Muscle of leg (tissue), 11 donors: ENCODE results near the gene SEMA5A. TPM values are rescaled to one million over a fixed set of nuclear protein-coding genes. Genes with fewer than 3 reads are reported as not detected.

Experiments
- DNase-seq: peaks from one replicate; pipeline ENCODE4 v3.0.0; 2013
- H3K27ac ChIP-seq: one replicate; pipeline ENCODE4 v1.5.1; 2013; ENCODE audit warnings: mild to moderate bottlenecking, low read length, control low read depth
- H3K27me3 ChIP-seq: one replicate; pipeline ENCODE4 v1.6.1; 2013; ENCODE audit warnings: low read length; ENCODE audit not compliant: control insufficient read depth, insufficient read depth
- H3K36me3 ChIP-seq: one replicate; pipeline ENCODE4 v1.6.1; 2013; ENCODE audit warnings: low read length; ENCODE audit not compliant: control insufficient read depth, insufficient read depth
- H3K4me1 ChIP-seq: one replicate; pipeline ENCODE4 v1.6.1; 2013; ENCODE audit warnings: low read length; ENCODE audit not compliant: control insufficient read depth, insufficient read depth
- H3K4me3 ChIP-seq: one replicate; pipeline ENCODE4 v1.5.1; 2013; ENCODE audit warnings: low read length, control low read depth
- H3K9me3 ChIP-seq: replicated peaks from 2 replicates; pipeline ENCODE4 v1.6.1; 2013; ENCODE audit warnings: low read depth, low read length; ENCODE audit not compliant: control insufficient read depth
- WGBS: methylation state at CpG from one replicate; pipeline ENCODE4 v1.1.5; 2013; ENCODE audit warnings: missing lambda C conversion rate; ENCODE audit not compliant: insufficient coverage; 5-methylcytosine and 5-hydroxymethylcytosine counted together
- polyA plus RNA-seq, 8 donors: library from polyadenylated mRNA; unstranded; fragments of 120-200 nt; gene quantifications; one replicate each; pipeline versions ENCODE4 v1.2.1 to v1.2.3, GENCODE V29; 2013; ENCODE audit warnings: inconsistent platforms in 1 of 8, low replicate concordance in 1 of 8; ENCODE audit not compliant: insufficient read length in 8 of 8, insufficient read depth in 1 of 8
- total RNA-seq: library from RNA; stranded (reverse); fragments of 120-200 nt; gene quantifications from one replicate; pipeline ENCODE4 v1.2.4, GENCODE V29; 2013

SEMA5A gene
- total and polyA plus RNA-seq, 9 donors = 25.1 to 53.5 (median 37.3) TPM

DNA sequence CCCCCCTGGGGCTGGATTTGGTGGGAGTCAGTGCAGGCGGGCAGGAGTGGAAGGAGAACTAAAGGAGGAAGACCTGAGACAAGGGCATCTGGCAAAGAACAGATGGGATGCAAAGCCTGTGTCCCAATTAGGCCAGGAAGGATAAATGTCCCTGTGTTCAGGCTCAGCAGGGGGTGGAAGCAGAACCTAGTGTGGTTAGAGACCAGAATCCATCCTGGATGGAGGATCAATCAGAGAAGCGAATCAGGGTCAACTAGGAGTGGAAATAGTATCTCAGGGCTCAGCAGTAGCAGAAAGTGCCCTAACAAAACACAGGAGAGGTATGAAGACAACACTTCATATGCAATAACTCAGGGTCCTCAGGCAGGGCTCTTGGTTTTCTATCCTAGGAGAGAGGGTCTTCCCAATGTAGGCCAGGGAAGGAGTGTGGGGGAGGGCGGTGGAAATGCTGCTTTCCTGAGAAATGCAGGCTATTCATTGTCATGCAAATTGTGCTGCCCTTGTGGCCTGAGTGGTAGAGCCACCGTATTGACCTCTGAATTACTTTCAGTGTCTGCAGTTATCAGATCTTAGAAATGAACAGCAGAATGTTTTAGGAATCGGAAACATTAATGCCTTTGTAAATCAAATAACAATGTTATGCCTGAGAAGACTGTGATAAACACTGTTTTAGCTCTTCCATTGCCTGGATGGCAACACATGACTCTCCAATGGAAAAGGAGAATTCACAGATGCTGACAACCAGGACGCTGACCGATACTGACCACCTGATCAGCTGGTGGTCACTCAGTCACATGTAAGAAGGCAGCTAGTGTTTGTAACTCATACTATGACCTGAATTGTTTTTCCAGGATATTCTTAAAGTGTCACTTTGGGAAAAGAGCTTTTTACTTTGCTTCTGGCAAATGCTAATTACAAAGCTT lies 323.6 kb downstream of the SEMA5A start:
- Histone ChIP-seq H3K9me3 (no peaks in the 10 kb centered on the region), H3K27me3 (no peaks in the 10 kb centered on the region), H3K4me3 (no peak overlapping the region), H3K36me3 (peaks cover 24% of the 10 kb centered on the region), H3K27ac (no peak overlapping the region), H3K4me1 (no peaks in the 10 kb centered on the region)
- DNase-seq = no peak
- 64% methylated on average over 3 of the region's 7 CpGs for WGBS

DNA sequence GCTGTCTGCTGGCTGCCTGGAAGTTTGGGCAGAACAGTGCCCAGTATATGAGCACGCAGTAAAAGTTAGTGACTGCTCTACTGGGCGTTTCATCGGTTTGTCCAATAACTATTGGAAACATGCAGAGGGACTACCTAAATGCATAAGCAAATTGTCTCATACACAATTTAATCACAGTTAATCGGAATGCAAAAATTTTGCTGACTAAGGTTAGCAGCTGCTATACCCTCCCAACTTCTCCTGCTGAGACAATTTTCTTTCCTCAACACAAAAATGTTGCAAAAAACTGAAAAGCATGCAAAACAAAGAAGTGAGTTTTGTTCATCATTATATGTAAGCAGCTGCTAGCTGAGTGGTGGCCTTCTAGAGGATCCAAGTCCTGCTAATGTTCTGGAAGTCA lies 327.5 kb downstream of the SEMA5A start:
- H3K4me1 ChIP-seq = no peaks in the 10 kb centered on the region
- no peaks in the 10 kb centered on the region for H3K27me3 ChIP-seq
- H3K4me3 ChIP-seq = no peak overlapping the region
- WGBS = 100% methylated on average over 2 of the region's 4 CpGs
- no peak overlapping the region for H3K27ac ChIP-seq
- no peaks in the 10 kb centered on the region for H3K9me3 ChIP-seq
- no peak for DNase-seq
- H3K36me3 ChIP-seq = peaks cover 19% of the 10 kb centered on the region

DNA sequence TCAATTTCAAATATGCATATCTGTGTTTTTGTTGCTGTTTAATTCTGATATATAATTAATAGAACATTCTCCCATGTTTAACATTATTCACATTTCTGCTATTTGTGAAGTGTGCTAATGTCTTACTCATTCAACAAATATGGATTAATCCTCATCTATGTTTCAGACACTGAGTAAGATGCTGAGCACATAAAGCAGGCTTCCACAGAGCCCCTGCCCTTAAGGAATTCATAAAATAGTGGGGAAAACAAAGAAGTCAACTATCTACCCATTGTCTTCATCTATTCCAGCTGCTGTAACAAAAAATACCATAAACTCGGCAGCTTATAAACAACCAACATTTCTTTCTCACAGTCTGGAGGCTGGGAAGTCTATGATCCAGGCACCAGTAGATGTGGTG lies 333.3 kb downstream of the SEMA5A start:
- H3K4me3 ChIP-seq = no peak overlapping the region
- no peak overlapping the region for H3K27ac ChIP-seq
- WGBS = no CpG with 5 or more reads among the region's 1 CpG
- no peaks in the 10 kb centered on the region for H3K9me3 ChIP-seq
- no peaks in the 10 kb centered on the region for H3K27me3 ChIP-seq
- peaks cover 8% of the 10 kb centered on the region for H3K36me3 ChIP-seq
- no peak for DNase-seq
- H3K4me1 ChIP-seq = no peaks in the 10 kb centered on the region

DNA sequence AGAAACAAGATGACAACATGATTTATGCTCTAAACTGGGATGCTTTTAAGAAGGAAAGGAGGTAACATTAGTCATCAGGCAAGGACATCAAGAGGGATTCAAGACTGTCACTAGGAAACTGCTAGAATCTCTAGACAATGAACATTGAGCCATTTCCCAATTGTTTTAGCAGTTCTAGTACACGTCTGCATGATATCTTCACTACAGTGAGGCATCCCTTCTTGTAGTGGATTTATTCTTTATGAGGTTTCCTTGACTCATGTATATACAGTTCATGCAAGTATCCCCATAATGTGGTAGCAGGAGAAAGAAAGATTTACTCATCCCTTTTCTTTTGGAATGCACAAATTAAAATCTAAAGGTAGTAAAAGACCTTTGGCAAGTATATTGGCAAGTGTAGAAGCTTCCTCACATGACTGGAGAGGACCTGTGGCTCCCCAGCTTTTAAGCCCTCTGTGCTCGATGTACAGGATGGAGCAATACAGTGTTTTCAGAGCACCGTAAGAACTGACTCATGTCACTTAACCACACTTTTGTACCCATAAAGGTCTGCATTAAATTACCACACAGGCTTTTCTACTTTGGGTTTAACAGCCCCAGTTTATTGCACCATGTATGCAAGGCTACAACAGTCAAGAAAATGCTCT lies 335.9 kb downstream of the SEMA5A start:
- no peaks in the 10 kb centered on the region for H3K27me3 ChIP-seq
- H3K4me3 ChIP-seq = no peak overlapping the region
- peaks cover 8% of the 10 kb centered on the region for H3K36me3 ChIP-seq
- no peak for DNase-seq
- no peaks in the 10 kb centered on the region for H3K4me1 ChIP-seq
- WGBS = 85% methylated on average over 2 of the region's 3 CpGs
- no peak overlapping the region for H3K27ac ChIP-seq
- no peaks in the 10 kb centered on the region for H3K9me3 ChIP-seq

DNA sequence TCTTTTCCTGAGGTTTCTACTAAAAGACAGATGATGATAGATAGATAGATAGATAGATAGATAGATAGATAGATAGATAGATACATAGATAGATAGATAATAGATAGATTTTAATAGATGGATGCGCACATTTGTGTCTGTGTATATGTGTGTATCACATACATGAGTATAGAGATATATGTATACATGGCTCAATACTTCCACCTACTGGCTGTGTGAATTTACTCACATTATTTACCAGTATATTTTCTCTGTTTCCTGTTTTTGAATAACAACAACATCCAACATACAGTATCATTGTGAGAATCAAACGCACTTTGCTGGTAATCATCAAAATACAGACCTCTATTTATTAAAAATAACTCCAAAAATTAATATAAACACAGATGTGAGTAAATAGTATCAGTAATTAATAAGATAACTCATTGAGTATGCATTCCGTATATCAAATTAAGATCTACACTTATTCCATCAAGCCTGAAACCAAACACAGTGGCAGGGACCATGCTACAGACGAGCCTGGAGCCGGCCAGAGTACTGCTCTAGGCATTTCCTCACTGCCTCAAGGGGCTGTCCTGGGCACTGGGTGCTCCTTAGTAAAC lies 338.0 kb downstream of the SEMA5A start:
- Histone ChIP-seq H3K9me3 (peaks cover 3% of the 10 kb centered on the region), H3K36me3 (peaks cover 3% of the 10 kb centered on the region), H3K4me1 (no peaks in the 10 kb centered on the region), H3K27me3 (no peaks in the 10 kb centered on the region), H3K27ac (no peak overlapping the region), H3K4me3 (no peak overlapping the region)
- peak; percentile 77 for DNase-seq
- WGBS = 21% methylated on average over 2 of the region's 5 CpGs

DNA sequence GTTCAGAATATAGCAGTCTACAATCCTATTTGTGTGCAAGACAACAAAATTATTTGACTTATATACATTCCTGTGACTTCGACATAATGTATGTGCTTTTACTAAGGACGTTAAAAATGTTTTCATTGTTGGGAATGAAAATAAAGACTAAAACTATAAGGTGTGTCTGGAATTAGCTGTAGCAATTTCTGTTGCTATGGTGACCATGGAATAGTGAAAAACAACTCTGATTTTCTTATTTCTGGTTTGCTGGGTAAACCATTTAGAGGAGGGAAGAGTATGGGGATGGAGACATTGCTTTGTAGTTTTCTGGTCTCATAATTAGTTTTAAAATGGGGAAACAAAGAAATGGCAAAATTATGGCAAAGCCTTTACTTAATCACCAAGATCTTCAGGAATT lies 343.2 kb downstream of the SEMA5A start:
- DNase-seq = peak; percentile 41
- no CpG with 5 or more reads among the region's 2 CpGs for WGBS
- no peak overlapping the region for H3K27ac ChIP-seq
- peaks cover 4% of the 10 kb centered on the region for H3K36me3 ChIP-seq
- peaks cover 3% of the 10 kb centered on the region for H3K9me3 ChIP-seq
- no peak overlapping the region for H3K4me3 ChIP-seq
- no peaks in the 10 kb centered on the region for H3K4me1 ChIP-seq
- H3K27me3 ChIP-seq = no peaks in the 10 kb centered on the region

DNA sequence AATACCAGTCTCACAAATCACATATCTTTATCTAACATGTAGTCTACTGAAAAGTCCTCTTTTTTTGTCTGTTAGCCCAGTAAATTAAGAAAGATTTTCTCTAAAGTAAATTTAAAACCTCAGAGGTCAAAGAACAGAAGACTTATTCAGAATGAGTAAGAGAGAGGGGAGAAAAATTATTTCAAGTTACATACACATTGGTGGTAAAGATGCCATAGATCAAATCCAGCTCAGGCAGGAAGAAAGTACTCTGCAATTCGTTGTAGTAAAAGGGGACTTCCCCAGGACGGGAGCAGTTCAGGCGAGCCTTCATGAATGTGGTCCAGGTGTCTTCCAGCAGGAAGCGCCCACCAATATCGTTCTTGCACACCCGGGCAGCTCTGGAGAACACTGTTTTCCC lies 344.1 kb downstream of the SEMA5A start:
- no peaks in the 10 kb centered on the region for H3K4me1 ChIP-seq
- H3K36me3 ChIP-seq = peaks cover 8% of the 10 kb centered on the region
- H3K9me3 ChIP-seq = peaks cover 3% of the 10 kb centered on the region
- 80% methylated on average over 6 of the region's 6 CpGs for WGBS
- H3K27me3 ChIP-seq = no peaks in the 10 kb centered on the region
- DNase-seq = no peak
- no peak overlapping the region for H3K27ac ChIP-seq
- no peak overlapping the region for H3K4me3 ChIP-seq

DNA sequence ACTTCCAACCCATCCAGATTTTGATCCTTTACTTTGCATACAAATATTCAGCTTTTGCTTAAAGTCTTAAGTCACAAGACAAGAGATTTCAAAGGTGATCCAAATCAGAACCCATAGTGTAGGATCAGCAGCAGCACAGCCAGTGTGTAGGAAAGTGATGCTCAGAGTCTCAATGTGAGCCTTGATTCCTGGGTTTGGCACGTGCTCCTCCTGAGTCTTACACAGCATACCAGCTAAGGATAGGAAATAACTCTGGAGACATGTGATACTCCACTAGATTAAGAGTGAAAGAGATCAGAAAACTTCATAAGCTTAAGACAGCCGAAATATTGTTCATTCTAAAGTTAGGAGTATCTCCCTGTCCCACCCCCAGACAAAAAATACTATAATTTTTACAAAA lies 344.9 kb downstream of the SEMA5A start:
- Histone ChIP-seq H3K27ac (no peak overlapping the region), H3K4me3 (no peak overlapping the region), H3K9me3 (peaks cover 3% of the 10 kb centered on the region), H3K27me3 (no peaks in the 10 kb centered on the region), H3K36me3 (peaks cover 14% of the 10 kb centered on the region), H3K4me1 (no peaks in the 10 kb centered on the region)
- WGBS = no CpG with 5 or more reads among the region's 2 CpGs
- no peak for DNase-seq

DNA sequence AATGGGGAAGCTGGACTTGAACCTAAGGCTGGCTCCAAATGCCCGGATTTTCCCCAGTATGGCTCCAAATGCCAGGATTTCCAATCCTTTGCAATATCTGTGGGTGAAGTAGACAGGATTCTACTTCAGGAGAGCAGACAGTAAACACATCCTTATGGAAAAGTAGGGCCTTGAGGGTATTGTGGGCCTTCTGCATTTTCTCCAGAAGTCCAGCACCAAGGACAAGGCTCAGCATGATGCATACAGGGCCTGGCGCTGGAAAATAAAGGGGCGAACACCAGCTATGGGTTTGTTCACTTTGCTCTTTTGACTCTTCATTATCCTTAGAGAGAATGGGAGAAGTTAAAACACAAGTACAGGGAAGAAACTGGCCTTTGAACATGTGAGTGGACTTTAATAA lies 347.5 kb downstream of the SEMA5A start:
- DNase-seq = peak; percentile 24
- no CpG with 5 or more reads among the region's 3 CpGs for WGBS
- no peak overlapping the region for H3K27ac ChIP-seq
- peaks cover 20% of the 10 kb centered on the region for H3K36me3 ChIP-seq
- no peak overlapping the region for H3K4me3 ChIP-seq
- H3K9me3 ChIP-seq = no peaks in the 10 kb centered on the region
- H3K4me1 ChIP-seq = no peaks in the 10 kb centered on the region
- H3K27me3 ChIP-seq = no peaks in the 10 kb centered on the region

DNA sequence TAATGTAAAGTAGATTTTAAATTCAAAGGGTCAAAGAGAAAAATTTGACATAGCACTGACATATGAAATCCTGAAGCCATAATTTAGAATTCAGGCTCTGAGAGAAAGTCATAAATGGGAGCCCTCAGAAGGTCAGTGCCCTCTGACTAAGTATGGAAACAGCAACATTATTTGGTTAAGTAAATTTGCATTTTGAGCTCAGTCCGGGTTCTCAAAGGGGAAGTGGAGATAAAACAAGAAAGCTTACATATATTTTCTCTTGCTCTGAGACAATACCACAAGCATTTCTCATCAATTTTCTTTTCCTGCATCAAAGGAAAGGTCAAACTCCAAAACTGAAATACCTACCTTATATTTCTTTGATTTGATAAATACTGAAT lies 348.0 kb downstream of the SEMA5A start:
- Histone ChIP-seq H3K27ac (no peak overlapping the region), H3K27me3 (no peaks in the 10 kb centered on the region), H3K4me1 (no peaks in the 10 kb centered on the region), H3K36me3 (peaks cover 22% of the 10 kb centered on the region), H3K4me3 (no peak overlapping the region), H3K9me3 (no peaks in the 10 kb centered on the region)
- no peak for DNase-seq
- no CpG with 5 or more reads among the region's 1 CpG for WGBS
